GM13977 (cell line): ENCODE results near the gene SYNE1.

ENCODE experiments used
- DNase-seq: peaks from one replicate; pipeline ENCODE4 v3.0.0; 2012; ENCODE audit warnings: low spot score
- CTCF ChIP-seq: IDR thresholded peaks from 2 replicates; pipeline ENCODE4 v1.5.1; 2012; ENCODE audit warnings: mild to moderate bottlenecking, control low read depth; ENCODE audit not compliant: insufficient read depth; ENCODE audit errors: extremely low read depth, missing control alignments
- in situ Hi-C: fragments of 300-500 bp; cut with MboI; formaldehyde crosslinking; loops from one replicate; pipeline ENCODE4 v1.12.0; 2022; ENCODE audit warnings: low sequenced_read_pairs, low pct_unique_long_range_greater_than_20kb, mixed read lengths, inconsistent platforms; ENCODE audit not compliant: unreplicated experiment

Gene SYNE1

DNA sequence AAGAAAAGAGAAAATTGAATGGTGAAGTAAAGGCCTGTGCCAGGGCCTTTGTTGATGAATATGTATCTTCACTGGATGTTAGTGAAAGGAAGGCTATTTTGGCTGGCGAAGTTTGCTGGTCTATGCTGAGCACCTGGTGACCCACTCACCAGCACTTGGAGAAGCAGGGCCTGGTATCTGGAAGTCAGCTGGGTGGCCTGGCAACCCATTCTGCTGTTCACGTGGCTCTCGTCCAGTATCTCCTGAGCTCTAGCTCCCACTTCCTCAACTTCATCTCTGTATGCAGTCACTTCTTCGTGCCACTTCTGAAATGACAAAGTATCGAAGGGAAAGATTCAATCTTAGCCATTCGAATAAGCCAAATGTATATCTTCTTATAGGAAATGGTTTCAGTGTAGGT, 283.7 kb downstream of the SYNE1 start:
- in situ Hi-C loops: no loop called here
- no peak for TF ChIP-seq CTCF
- no peak for DNase-seq

- DNase-seq: no peak
- in situ Hi-C loops: no loop called here
- TF ChIP-seq CTCF: no peak
Measured at GRCh38 chr6:152351742-152352141, 285.4 kb downstream of the SYNE1 start.

DNA sequence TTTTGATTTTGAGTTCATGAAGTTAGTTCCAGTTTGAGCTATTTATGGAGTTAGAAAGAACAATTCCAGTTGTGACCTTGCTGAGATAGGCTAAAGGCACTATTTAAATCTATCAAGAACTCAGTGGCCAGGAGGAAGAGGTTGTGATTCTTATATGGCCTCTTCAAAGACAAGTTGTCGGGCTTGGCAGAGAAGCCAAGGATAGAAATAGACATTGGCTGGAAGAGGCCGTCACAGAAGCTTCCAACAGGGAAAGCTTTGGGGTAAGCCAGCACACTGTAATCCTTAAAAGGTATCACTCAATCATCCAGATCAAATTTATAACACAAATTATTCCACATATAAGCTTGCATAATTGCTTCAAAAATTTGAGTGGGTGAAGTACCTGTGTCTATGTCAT, 286.1 kb downstream of the SYNE1 start:
- no peak for TF ChIP-seq CTCF
- in situ Hi-C loops: no loop called here
- no peak for DNase-seq

GRCh38 chr6:152348116-152348515, 289.0 kb downstream of the SYNE1 start:
- in situ Hi-C loops: no loop called here
- DNase-seq: no peak

DNA sequence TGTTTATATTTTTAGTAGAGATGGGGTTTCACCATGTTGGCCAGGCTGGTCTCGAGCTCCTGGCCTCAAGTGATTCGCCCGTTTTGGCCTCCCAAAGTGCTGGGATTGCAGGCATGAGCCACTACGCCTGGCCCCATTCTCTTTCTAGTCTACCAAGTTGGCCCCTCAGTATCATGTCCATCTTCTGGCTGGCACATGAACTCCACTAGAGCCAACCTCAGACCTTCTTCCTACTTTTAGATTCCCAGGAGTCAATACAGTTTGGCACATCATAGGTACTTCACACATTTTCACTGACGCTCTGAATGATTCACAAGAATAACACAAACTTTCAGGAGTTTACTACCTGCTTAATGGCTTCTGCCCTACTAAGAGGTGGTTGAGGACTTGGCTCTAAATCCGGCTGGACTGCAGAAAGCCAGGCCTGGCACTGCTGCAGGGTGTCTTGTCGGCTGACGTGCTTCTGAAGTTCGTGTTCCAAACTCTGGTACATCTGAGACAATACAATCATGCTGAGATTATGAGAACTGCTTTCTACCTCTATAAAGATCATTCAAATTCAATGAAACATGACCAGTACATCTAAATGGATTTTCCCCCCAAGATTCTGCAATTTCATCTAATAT, 293.3 kb downstream of the SYNE1 start:
- in situ Hi-C loops: no loop called here
- TF ChIP-seq CTCF: no peak
- DNase-seq: no peak

More at GRCh38 chr6:152348116-152348515, 289.0 kb downstream of the SYNE1 start:
- TF ChIP-seq CTCF: no peak

GRCh38 chr6:152341596-152341995, 295.6 kb downstream of the SYNE1 start:
- no peak for TF ChIP-seq CTCF
- DNase-seq: no peak

More at GRCh38 chr6:152341596-152341995, 295.6 kb downstream of the SYNE1 start:
- in situ Hi-C loops: no loop called here
